Measurements from ENCODE around the gene GCK. TPM values are rescaled to one million over a fixed set of nuclear protein-coding genes. Genes with fewer than 3 reads are reported as not detected.

Gene GCK
- 0.20 and 0.22 TPM in 2 replicates for total RNA-seq

GRCh38 chr7:44189286-44189992 is at the start of gene GCK:
GCK (minus strand) TSS chr7:44189439; CDS start chr7:44188953, 486 bp downstream.
- no peak for DNase-seq (ENCODE audit: low read depth in 2 of 2)

DNA sequence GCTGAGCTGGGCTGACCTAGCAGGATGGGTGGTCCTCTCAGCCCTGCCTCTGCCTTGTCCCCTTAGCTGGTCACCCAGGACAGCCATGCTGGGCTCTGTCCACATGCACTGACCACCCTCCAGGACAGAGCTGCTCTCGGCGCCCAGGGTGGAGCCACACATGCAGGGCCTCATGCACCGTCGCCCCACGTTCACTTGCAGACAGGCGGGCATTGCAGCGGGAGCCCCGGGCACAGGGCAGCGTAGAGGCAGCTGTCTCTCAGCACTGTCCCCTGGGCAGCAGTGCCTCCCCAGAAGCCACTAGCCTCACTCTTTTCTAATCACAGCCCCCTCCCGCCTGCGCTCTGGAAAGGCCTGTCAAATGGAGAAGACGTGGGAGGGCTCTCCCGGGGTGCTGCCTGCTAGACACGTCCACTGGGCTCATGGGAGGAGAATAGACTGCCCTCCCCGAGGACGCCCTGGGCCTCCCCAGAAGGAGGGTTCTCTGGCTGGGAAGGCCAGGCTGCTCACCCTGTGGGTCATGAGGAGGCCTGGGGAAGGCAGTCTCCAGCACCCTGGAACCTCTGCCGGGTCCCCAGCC is 49.0 kb upstream of the GCK start:
- no peak for DNase-seq (ENCODE audit: low read depth in 2 of 2)

DNA sequence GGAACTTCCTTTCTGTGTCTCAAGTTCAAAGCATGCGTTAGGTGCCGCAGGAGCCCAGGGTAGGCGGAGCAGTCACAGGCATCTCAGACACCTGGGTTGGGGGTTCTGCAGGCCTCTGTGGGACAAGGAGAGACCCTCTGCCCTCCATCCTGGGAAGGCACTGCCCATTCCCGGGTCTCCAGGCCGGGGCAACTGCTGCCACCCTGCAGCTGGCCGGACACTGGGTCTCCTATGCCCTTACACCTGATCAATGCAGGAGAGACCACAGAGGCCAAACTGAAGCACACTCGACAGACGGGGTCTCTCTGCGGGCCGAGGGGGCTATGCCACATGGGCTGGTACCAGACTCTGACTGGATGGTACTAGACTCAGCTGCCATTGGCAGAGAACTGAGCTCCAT is 48.5 kb upstream of the GCK start:
- DNase-seq (ENCODE audit: low read depth in 2 of 2) = no peak

DNA sequence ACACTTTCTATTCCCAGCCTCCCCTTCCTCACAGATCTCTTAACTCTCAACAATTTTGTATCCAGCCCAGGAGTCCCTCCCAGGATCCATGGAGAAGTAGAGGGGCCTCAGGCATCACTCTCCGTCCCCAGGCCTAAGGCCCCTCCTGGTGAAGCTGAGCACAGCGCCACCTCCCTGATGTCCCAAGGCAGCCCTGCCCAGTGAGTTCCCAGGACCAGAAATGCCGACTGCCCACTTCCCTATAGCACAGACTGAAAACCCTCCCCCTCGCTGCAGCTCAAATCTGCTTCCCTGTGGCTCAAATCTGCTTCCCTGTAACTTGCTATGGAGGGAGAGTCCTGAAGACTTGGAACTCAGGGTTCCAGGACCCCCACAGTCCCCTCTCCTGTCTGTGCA is 47.1 kb upstream of the GCK start:
- DNase-seq (ENCODE audit: low read depth in 2 of 2) = no peak

GRCh38 chr7:44235582-44236332 is 46.5 kb upstream of the GCK start:
- peak in 1 of 2 donors; percentile 34 for DNase-seq (ENCODE audit: low read depth in 2 of 2)

DNA sequence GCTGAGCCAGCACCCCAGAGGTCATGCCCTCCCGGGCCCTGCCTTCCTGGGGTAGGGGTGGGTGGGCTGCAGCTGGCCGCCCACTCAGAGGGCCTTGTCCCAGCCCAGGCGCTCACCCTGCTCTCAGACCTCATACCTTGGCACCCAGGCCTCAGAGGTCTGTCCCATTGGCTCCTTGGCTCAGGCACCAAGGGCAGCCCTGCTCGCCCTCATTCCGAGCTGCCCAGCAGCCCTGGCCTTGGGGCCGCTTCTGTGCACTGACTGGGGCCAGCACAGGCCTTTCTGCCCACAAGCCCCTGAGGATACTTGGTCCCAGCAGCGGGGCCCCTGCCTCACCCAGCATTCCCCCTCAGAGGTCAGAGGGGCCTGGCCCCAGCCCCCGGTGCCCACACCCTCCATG is 45.8 kb upstream of the GCK start:
- no peak for DNase-seq (ENCODE audit: low read depth in 2 of 2)

DNA sequence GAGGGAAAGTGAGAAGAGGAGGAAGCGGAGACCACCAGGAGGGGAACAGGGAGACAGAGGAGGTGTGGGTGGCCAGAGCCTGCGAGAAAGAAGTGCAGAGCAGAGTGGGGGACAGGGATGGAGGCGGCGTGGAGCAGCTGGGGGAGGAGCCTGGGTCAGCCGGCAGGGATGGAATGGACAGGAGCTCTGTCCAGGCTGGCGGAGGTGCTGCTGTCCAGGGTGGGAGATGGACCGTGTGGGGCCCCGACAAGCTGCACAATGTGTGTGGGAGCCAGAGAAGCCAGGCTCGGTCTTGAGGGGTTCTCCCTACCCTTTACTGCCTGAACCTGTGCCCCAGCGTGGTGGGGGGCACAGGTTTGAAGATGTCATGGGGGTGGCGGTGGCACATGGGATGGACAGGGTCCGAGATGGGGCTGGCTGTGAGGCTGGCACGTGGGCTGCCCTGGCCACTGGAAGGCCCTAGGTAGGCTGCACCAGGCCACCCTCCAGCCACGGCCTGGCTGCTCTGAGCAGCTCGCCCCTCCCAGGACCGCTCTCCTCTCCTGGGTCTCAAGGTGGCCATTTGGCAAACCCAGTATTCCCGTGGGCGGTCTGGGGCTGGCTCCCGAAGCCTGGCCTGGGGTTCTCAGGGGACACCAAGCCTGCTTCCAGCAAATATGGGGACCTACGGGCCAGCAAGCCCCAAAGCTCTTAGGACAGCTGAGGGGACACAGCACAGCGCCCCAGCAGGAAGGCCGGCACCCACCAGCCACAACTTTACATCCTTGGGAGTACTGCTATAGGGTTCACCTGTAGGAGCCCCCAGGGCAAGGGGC is 43.9 kb upstream of the GCK start:
- no peak for DNase-seq (ENCODE audit: low read depth in 2 of 2)

GRCh38 chr7:44232396-44232795 is 43.2 kb upstream of the GCK start:
- DNase-seq (ENCODE audit: low read depth in 2 of 2) = no peak

DNA sequence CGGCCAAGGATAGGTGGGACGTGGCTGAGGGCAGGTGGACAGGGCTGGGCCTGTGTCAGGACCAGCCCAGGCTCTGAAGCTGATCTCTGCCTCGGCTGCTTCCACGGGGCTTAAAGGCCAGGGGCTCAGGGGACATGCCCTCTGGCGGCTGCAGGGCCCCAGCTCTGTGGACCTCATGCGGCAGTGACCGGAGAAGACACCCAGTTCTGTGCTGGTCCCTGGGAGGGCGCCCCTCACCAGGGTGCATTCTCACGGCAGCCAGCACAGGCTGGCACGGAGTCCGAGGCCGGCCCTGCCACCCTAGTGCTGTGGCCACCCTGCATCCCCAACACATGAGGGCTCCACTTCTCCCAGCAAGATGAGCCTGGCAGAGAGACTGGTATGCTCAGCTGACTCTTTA is 41.8 kb upstream of the GCK start:
- DNase-seq (ENCODE audit: low read depth in 2 of 2) = no peak

DNA sequence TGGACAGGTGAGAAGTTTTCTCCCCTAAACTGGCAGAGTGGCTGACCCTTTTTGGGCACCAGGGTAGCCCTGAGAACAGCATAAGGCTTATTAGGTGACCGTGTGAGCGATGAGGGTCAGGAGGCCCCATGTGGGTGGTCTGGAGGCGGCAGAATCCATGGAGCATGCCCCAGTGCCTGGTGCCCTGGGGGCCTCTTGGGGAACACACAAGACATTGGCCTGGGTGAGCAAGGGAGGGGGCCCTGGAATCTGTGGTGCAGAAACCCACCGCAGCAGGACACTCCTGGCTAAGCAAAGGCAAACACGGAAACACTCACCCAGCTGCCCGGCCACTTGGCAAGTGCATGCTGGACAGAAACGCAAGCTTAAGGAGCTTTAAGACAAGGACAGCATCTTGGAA is 41.0 kb upstream of the GCK start:
- no peak for DNase-seq (ENCODE audit: low read depth in 2 of 2)

DNA sequence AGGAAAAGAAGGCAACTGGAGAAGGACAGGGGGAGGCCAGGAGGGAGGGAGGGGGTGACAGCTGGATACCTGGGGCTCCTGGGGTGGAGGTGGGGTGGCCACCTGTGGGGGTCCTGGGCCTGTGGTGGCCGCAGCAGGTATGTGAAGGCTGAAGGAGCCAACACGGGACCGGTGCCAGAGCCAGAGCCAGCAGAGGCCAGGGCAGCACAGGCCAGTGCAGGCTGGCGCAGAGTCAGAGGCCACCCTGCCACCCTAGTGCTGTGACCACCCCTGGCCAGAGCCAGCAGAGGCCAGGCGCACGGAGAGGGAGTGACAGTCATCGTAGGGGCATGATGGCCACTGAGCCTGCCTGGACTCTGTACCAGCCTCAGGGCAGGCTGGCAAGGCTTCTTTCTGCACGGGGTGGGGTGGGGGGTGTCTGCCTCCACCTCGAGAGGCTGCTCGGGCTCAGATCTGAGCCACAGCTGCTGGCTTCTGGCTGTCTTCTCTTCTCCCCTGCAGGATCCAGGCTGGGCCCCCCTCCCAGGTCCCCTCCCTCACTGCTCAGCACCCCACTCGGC is 40.4 kb upstream of the GCK start:
- no peak for DNase-seq (ENCODE audit: low read depth in 2 of 2)

DNA sequence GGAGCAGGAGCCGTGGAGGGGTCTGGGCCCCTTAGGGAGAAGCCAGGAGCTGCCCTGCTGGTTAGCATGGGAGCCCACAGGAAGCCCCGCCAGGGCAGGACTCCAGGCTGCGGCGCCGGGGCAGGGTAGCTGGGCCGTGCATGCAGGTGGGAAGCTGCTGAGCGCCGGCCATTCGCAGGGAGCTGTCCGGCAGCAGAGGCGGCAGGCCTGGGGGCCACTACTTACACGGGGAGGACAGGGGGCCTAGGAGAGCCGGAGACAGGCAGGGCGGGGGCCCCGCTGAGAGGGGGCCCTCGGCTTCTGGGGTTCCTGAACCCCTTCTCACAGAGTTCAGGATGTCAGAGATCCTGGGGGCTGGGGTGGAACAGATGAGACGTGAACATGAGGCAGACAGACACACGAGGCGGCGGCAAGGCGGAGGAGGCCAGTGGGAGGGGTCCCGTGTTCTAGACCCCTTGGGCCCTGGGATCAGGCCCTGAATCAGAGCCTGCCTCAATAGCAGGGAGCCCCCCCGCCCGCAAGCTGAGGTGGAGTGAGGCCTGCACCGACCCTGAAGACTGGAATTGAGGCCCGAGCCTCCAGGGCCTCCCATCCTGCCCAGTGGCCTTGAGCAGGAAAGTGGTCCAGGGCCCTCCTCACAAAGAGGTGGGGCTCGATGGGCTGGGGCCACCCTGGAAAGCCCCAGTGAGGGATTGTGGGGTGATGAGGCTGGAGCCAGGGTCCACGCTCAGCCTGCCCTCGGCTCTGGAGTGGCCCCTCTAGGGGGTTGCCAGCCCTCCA is 39.5 kb upstream of the GCK start:
- no peak for DNase-seq (ENCODE audit: low read depth in 2 of 2)

DNA sequence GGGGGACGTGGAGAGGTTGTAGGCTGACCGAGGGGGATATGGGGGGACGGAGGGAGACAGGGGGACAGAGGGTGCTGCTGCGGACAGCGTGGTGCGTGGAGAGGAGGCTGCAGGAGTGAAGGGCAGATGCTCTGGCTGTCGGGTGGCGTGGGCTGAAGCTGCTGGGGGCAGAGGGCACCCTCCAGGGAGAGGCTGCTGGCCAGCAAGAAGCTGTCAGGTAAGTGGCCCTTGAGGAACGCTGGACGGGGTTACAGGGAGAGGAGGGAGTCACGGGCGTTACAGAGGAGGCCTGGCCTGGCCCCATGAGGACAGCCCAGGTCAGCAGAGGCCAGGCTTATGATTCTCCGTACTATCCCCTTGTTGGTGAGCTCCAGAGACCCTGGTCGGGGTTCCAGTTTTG is 38.7 kb upstream of the GCK start:
- DNase-seq (ENCODE audit: low read depth in 2 of 2) = no peak

DNA sequence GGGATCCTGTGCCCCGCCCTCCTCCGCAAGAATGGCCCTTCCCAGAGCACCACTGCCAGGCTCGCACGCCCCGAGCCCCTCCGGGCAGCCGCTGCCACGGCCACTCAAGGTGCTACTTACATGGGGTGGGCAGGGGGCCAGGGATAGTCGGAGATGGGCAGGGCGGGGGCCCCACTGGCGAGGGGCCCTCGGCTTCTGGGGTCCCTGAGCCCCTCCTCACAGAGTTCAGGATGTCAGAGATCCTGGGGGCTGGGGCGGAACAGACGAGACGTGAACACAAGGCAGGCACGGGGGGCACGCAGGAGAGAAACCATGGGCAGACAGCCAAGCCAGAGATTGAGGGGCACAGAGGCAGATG is 37.1 kb upstream of the GCK start:
- no peak for DNase-seq (ENCODE audit: low read depth in 2 of 2)

- peak in 1 of 2 donors; percentile 28 for DNase-seq (ENCODE audit: low read depth in 2 of 2)
Measured at GRCh38 chr7:44225566-44226395, 36.5 kb upstream of the GCK start.

DNA sequence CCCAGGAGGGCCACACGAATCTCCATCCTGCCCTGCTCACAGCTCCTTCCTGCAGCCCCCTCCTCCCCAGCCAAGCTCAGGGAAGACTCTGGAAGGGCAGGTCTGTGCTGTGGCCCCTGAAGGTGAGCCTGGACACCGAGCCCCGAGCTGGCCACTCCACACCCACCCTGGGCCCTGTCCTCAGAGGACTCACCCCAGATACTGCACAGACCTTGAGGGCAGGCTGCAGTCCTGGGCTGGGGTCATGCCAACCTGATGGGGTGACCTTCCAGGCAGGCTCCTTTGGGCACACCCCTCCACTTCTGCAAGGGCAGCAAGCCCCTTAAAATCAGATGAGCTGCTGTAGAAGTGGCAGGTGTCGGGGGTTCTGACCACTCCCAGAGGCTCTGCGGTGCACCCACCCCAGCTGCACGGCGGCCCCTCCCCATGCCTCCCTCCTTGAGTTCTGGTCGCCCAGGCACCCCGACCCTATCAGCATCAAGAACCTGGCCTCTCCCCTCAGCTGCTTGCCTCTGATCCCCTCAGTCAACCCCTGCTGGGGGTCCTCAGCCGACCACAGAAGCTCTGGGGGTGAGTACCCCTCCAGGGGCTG is 35.8 kb upstream of the GCK start:
- no peak for DNase-seq (ENCODE audit: low read depth in 2 of 2)

DNA sequence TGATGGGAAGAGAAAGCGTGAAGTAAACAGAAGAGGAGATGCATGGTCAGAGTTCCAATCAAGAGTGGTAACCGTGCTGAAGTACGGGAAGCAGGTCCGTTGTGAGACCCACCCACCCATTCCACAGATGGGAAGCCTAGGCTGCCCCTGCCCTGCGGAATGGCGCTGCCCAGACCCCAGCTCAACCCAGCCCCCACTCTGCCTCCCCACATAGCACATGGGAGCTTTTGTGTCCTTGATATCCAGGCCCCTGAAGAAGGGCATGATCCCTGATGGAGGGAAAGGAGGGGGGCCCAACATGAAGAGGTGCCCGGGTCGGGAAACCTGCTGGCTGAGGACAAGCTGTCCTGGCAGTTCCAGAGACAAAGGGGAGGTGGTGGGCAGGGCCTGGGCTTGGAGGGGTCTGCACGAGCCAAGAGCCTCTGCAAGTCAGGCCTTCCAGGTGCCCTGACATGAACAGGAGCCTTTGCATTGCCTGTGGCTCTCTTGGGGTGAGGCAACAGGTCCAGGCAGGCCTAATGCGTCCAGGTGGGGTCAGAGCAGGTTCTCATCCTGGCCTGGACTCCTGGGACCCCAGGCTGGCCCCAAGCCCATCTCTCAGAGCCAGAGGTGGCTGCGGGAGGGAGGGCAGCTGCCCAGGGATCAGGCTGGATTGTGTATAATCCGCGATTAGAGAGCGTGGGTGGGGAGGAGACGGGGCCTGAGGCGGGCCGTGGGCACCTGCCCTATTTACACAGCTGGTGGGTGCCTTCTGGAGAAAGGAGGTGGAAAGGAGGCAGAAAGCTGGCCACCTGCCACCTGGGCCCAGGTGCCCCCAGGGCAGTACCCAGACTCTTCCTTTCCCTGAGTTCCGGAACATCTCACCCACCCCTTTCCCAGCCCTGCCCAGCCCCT is 35.1 kb upstream of the GCK start:
- DNase-seq (ENCODE audit: low read depth in 2 of 2) = no peak

DNA sequence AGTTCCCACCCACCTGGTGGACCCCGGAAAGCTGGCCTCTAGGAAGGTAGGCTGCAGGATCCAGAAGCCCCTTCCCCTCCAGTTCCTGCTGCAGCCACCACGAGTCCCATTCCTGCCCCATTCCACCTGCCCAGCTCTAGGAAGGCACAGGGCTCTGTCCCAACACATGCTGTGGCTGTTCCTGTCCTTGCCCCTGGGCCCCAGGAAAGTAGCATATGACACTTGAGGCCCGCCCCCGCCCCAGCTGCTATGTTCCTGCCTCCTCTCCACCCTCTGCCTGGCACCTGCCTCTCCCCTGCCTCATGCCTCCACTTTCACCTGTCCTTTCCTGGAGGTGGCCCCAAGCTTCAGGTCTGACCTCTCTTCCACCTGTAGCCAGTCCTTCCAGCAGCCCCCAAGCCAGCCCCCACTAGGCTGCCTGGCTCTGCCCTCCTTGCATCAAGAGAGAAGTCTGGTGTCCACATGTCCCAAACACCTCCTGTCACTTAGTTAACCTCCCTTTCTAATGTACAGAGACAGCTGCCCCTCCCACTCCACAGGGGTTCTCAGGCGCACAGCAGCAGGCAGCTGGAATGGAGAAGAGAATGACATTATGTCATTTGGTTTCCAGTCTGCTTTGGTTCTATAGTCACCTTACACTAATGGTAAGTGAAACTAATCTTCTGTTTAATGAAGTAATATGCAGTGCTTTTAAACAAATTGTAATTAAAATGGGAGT is 34.3 kb upstream of the GCK start:
- DNase-seq (ENCODE audit: low read depth in 2 of 2) = no peak

Measured in lung microvascular endothelial cell (primary cell).